GM12872 (cell line): ENCODE measurements around the gene FANCD2.

Experiments
- TF ChIP-seq, protein P1 (sequence below): IDR thresholded peaks from 3 replicates; pipeline ENCODE4 v1.5.1; 2011; ENCODE audit warnings: low read depth, mild to moderate bottlenecking, low read length, moderate library complexity; ENCODE audit not compliant: insufficient read depth

The FANCD2 gene

DNA sequence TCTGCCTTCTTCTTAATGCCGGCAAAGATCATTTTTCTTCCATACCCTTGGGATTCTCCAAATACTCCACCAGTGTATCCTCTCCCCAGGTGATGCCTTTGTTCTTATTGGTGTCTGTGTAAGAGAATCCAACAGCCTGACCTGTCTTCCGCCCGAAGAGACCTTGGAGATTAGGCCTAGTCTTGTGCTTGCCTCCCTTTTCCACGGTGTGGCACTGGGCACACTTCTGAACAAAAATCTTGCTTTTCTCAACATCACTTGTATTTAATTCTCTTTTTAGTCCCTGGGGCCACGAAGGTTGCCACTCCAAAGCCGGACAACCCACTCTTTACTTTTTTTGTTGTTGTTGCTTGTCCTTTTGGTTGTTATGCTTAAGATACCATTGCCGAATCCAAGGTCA is 25.6 kb upstream of the FANCD2 start:
- TF ChIP-seq, protein P1, sequence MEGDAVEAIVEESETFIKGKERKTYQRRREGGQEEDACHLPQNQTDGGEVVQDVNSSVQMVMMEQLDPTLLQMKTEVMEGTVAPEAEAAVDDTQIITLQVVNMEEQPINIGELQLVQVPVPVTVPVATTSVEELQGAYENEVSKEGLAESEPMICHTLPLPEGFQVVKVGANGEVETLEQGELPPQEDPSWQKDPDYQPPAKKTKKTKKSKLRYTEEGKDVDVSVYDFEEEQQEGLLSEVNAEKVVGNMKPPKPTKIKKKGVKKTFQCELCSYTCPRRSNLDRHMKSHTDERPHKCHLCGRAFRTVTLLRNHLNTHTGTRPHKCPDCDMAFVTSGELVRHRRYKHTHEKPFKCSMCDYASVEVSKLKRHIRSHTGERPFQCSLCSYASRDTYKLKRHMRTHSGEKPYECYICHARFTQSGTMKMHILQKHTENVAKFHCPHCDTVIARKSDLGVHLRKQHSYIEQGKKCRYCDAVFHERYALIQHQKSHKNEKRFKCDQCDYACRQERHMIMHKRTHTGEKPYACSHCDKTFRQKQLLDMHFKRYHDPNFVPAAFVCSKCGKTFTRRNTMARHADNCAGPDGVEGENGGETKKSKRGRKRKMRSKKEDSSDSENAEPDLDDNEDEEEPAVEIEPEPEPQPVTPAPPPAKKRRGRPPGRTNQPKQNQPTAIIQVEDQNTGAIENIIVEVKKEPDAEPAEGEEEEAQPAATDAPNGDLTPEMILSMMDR: no peak

DNA sequence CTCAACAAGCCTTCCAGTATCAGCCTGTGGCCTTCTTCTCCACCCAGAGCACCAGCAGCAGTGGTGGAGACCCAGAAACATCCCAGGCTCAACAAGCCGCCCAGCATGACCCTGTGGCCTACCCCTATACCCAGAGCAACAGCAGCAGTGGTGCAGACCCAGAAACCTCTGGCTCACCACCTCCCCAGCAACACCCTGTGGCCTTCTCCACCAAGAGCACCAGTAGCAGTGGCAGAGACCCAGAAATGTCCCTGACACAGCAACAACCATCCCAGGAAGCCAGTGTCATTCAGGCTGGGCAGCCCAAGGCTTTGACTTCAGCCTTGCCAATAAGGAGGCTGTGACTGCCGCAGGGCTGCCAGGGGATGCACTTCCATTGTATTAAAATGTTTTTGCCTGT is 23.3 kb upstream of the FANCD2 start:
- TF ChIP-seq, protein P1: no peak

DNA sequence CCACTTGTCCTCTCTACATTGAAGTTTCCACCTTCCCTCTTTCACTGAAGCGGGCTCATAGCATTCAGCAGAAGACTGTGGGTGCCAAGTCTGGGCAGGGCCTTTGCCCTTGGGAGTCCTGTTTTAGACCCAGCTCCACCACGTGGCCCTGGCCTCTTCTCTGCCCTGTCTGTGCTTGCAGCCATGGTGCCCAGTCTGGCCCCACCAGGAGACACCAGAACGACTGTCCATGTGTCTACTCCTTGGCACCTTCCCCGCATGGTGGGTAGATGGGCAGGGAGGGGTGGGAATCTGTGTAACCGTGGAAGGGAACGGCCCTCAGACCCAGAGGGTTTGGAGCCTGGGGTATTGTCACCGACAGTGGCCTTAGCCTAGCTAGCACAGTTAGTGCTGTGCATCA is 21.7 kb upstream of the FANCD2 start:
- TF ChIP-seq, protein P1: no peak

DNA sequence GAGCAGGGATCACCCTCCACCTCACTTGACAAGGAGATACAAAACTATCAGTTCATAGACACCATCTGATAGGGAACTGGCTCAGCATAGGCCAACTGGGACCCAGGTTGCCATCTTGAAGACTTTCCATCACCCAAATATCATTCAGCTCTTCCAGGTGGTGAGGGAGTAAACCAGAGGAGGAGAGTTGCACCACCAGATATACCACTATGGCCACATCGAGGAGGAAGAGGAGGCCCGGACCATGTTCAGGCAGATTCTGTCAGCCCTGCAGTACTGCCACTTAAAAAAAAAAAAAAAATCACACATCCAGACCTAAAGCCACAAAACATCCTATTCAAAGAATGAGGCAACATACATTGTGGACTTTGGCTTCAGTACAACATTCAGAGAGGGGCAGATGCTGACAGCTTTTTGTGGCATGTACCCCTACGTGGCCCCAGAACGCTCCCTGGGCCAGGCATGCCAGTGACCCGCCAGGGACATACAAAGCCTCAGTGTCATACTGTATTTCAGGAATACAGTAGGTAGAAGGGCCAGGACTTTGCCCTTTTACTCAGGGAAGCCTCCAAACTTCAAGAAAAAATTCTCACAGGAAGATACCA is 21.2 kb upstream of the FANCD2 start:
- TF ChIP-seq, protein P1: no peak

DNA sequence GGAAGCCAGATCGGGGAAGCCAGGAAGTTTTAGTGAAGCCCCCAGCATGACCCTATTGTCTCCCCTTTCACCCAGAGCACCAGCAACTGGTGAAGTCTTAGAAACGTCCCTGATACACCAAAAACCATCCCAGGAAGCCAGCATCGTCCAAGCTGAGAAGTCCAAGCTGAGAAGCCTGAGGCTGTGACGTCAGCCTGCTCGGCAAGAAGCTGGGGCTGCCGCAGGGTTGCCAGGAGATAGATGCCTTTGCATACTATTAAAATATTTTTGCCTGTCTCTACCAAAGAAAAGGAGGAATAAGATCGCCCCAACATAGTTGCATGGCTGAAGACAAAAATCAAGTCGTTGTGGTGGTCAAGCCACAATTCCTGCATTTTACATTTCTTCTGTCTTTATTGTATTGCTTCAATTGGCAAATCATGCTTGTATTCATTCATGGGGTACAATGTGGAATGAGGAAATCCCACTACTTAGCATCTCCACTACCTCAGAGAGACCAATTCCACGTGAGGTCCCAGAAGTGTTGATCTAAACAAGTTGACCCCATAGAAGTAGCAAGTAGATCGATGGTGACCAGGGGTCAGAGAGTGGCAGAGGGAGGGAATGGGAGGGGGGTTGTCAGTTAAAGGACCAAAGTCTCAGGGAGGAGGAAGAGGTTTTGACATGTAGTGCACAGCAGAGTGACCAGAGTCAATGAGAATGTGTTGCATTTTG is 20.0 kb upstream of the FANCD2 start:
- TF ChIP-seq, protein P1: no peak

DNA sequence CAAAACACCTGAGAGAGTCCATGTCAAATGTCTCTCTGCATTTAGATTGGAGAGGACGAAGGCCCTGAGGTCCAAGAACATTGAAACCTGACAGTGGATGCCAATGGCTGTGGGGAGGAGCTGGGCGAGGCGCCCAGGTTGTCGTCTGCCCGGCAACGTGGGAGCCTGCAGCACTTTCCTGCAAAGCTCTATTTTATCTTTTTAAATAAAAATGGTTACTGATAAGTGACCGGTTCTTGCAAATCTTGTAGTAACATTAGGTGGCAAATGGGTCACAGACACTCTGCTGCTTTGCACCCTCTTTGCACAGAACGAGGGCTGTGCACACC is 19.5 kb upstream of the FANCD2 start:
- TF ChIP-seq, protein P1: no peak

DNA sequence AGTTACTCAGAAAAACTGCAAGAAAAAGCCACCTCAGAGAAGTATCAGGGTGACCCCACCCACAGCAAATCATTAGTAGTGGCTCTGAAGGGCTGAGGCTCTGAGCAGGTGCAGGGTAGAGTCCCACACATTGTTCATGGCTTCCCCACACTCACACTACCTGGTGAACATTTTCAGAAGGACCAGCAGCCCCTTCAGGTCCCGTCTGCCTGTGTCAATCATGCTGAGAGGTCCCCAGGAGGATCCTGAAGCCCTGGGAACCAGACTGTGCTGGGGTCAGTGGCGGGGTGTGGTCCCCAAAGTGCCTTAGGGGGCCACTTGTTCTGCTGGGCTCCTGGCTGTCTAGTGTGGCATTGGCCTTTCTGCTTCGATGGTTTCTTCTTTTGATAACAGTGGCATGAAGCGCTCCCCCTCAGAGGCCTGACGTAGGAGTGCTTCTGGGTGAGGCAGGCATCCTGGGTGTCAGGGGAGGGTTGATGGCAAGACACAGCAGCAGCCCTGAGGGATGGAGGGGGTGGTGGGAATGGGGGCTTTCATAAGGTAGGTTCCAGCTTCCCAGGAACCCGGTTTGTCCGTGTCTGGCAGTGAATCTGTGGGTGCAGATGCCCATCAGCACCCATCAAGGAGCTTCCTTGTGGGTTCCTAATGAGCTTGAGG is 19.0 kb upstream of the FANCD2 start:
- TF ChIP-seq, protein P1: no peak
